GM12878 (cell line): ENCODE measurements around the gene COL1A2.

Experiments
- CBFB ChIP-seq: IDR thresholded peaks from 2 replicates; pipeline ENCODE4 v1.6.1; 2016; ENCODE audit warnings: antibody characterized with exemption, low read depth
- MYC ChIP-seq: IDR thresholded peaks from 2 replicates; pipeline ENCODE4 v1.6.1; 2011; ENCODE audit warnings: mild to moderate bottlenecking, low read length, moderate library complexity, inconsistent platforms; ENCODE audit not compliant: insufficient read depth, insufficient replicate concordance, insufficient read length, severe bottlenecking
- RAD51 ChIP-seq: fragments of 450-650 bp; IDR thresholded peaks from 2 replicates; pipeline ENCODE4 v1.6.1; 2016; ENCODE audit warnings: moderate library complexity, mild to moderate bottlenecking, inconsistent platforms
- TF ChIP-seq, protein P1 (sequence below): IDR thresholded peaks from 2 replicates; pipeline ENCODE4 v1.6.1; 2011; ENCODE audit warnings: low read depth, low read length, improper control_type of control experiment, borderline replicate concordance
- TF ChIP-seq, protein P2 (sequence below): IDR thresholded peaks from 2 replicates; pipeline ENCODE4 v1.6.1; 2012; ENCODE audit warnings: low read depth, low read length, improper control_type of control experiment
- TF ChIP-seq, protein P3 (sequence below), 3 experiments: IDR thresholded peaks in 2 of 3; conservative IDR thresholded peaks in 1 of 3; 2 replicates each; pipeline ENCODE4 v1.5.1; 2011; ENCODE audit warnings: low read depth in 3 of 3, low read length in 3 of 3, mild to moderate bottlenecking in 3 of 3, control low read depth in 2 of 3, moderate library complexity in 2 of 3, inconsistent platforms in 1 of 3, mixed read lengths in 1 of 3; ENCODE audit not compliant: control insufficient read depth in 2 of 3, insufficient read depth in 1 of 3; ENCODE audit errors: extremely low read depth in 1 of 3

DNA sequence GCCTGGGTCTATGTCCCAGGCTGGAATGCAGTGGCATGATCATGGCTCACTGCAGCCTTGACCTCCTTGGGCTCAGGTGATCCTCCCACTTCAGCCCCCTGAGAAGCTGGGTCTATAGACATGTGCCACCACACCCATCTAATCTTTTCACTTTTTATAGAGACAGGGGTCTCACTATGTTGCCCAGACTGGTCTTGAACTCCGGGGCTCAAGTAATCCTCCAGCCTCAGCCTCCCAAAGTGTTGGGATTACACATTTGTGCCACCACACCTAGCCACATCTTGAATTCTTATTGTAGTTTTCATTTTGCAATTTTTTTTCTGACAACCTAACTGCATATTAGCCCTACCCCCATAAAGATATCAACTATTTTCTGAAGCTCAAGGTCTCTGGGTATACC lies 18.4 kb upstream of the COL1A2 start:
- TF ChIP-seq, protein P1, sequence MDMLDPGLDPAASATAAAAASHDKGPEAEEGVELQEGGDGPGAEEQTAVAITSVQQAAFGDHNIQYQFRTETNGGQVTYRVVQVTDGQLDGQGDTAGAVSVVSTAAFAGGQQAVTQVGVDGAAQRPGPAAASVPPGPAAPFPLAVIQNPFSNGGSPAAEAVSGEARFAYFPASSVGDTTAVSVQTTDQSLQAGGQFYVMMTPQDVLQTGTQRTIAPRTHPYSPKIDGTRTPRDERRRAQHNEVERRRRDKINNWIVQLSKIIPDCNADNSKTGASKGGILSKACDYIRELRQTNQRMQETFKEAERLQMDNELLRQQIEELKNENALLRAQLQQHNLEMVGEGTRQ = no peak
- TF ChIP-seq, protein P2, sequence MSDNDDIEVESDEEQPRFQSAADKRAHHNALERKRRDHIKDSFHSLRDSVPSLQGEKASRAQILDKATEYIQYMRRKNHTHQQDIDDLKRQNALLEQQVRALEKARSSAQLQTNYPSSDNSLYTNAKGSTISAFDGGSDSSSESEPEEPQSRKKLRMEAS = no peak
- no peak for TF ChIP-seq RAD51
- no peak for TF ChIP-seq MYC
- TF ChIP-seq, protein P3, sequence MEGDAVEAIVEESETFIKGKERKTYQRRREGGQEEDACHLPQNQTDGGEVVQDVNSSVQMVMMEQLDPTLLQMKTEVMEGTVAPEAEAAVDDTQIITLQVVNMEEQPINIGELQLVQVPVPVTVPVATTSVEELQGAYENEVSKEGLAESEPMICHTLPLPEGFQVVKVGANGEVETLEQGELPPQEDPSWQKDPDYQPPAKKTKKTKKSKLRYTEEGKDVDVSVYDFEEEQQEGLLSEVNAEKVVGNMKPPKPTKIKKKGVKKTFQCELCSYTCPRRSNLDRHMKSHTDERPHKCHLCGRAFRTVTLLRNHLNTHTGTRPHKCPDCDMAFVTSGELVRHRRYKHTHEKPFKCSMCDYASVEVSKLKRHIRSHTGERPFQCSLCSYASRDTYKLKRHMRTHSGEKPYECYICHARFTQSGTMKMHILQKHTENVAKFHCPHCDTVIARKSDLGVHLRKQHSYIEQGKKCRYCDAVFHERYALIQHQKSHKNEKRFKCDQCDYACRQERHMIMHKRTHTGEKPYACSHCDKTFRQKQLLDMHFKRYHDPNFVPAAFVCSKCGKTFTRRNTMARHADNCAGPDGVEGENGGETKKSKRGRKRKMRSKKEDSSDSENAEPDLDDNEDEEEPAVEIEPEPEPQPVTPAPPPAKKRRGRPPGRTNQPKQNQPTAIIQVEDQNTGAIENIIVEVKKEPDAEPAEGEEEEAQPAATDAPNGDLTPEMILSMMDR (IDR thresholded peaks at IDR 0.05 in 2 of 3, conservative IDR thresholded peaks at IDR 0.05 in 1 of 3; ENCODE audit: control insufficient read depth in 2 of 3, extremely low read depth in 1 of 3, insufficient read depth in 1 of 3, low read depth in 3 of 3, low read length in 3 of 3) = no peak
- TF ChIP-seq CBFB = no peak
